Endodermal cell (in vitro differentiated cells): Measurements from ENCODE around the gene CNGA1. TPM values are rescaled to one million over a fixed set of nuclear protein-coding genes. Genes with fewer than 3 reads are reported as not detected.

ENCODE experiments used
- DNase-seq: peaks from one replicate; pipeline ENCODE4 v3.0.0-alpha.2; 2017
- H3K27ac ChIP-seq: 2 replicates; pipeline ENCODE4 v1.5.1; 2013; ENCODE audit warnings: mild to moderate bottlenecking, low read depth, low read length, moderate library complexity
- H3K27me3 ChIP-seq: 2 replicates; pipeline ENCODE4 v1.6.1; 2013; ENCODE audit warnings: mild to moderate bottlenecking, low read length, moderate library complexity; ENCODE audit not compliant: insufficient read depth, control insufficient read depth, poor library complexity, severe bottlenecking
- H3K36me3 ChIP-seq: 2 replicates; pipeline ENCODE4 v1.7.0; 2013; ENCODE audit warnings: mild to moderate bottlenecking, low read length, moderate library complexity; ENCODE audit not compliant: control insufficient read depth, insufficient read depth
- H3K4me1 ChIP-seq: one replicate; pipeline ENCODE4 v1.7.0; 2013; ENCODE audit warnings: low read length; ENCODE audit not compliant: control insufficient read depth, insufficient read depth
- H3K4me3 ChIP-seq: 2 replicates; pipeline ENCODE4 v1.5.1; 2013; ENCODE audit warnings: mild to moderate bottlenecking, low read length, moderate library complexity
- H3K9ac ChIP-seq: 2 replicates; pipeline ENCODE4 v1.6.1; 2013; ENCODE audit warnings: mild to moderate bottlenecking, low read length, moderate library complexity; ENCODE audit not compliant: poor library complexity, severe bottlenecking; ENCODE audit errors: extremely low read depth
- H3K9me3 ChIP-seq: 2 replicates; pipeline ENCODE4 v1.6.1; 2013; ENCODE audit warnings: mild to moderate bottlenecking, low read length, moderate library complexity; ENCODE audit not compliant: control insufficient read depth
- H3K27ac Mint-ChIP-seq: 2 replicates; pipeline ENCODE4 v1.8.0; 2020; ENCODE audit warnings: mixed read lengths
- H3K27me3 Mint-ChIP-seq: 2 replicates; pipeline ENCODE4 v1.8.0; 2021; ENCODE audit warnings: mild to moderate bottlenecking, mixed read lengths; ENCODE audit not compliant: insufficient read depth
- H3K36me3 Mint-ChIP-seq: 2 replicates; pipeline ENCODE4 v1.8.0; 2020; ENCODE audit warnings: low read depth, mixed read lengths
- H3K4me1 Mint-ChIP-seq: 2 replicates; pipeline ENCODE4 v1.8.0; 2020; ENCODE audit warnings: mixed read lengths
- H3K4me3 Mint-ChIP-seq: 2 replicates; pipeline ENCODE4 v1.8.0; 2020; ENCODE audit warnings: mild to moderate bottlenecking, moderate library complexity, mixed read lengths
- H3K9me3 Mint-ChIP-seq: 2 replicates; pipeline ENCODE4 v1.8.0; 2020; ENCODE audit warnings: mild to moderate bottlenecking, mixed read lengths
- WGBS, 2 experiments: methylation state at CpG; one replicate each; pipeline versions ENCODE4 v1.1.5 to v1.1.7; 2013; ENCODE audit warnings: missing lambda C conversion rate in 2 of 2, mixed read lengths in 1 of 2; ENCODE audit not compliant: insufficient coverage in 1 of 2, insufficient read length in 1 of 2; 5-methylcytosine and 5-hydroxymethylcytosine counted together
- total RNA-seq, 2 donors: library from RNA; stranded (reverse); fragmentation: NEBNext Ultra II Directional in 1 of 2; extraction: Animal tissue kit (Norgen Biotek cat#: 25700) in 1 of 2; gene quantifications; 2 replicates in 1 of 2; 3 replicates in 1 of 2; pipeline ENCODE4 v1.2.1, GENCODE V29; 2021
- TF ChIP-seq, protein P1 (sequence below): fragments of 200-600 bp; sonication (generic); conservative IDR thresholded peaks from 2 replicates; pipeline ENCODE4 v1.5.0; 2021; ENCODE audit warnings: antibody characterized with exemption, mild to moderate bottlenecking

CNGA1 gene
- total RNA-seq, 2 donors from 2014 or later, result 0.24 TPM; not detected in 1

DNA sequence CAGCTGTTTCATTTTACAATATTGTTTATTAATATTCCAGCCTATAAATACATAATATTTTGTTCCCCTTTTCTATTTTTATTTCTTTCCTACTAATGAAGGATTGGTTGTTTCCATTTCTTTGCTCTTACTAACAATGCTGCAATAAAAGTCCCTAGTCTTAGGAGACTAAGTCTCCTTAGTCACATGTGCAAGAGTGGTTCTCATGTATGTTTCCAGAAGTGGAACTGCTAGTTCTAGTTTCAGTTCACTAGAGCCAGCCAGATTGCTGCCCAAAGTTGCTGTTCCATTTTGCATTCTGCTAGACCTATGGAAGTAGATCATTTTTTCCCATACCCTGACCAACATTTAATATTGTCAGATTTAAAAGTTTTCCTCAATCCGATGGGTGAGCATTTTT lies 44.3 kb downstream of the CNGA1 start:
- no peaks in the 10 kb centered on the region for H3K27me3 Mint-ChIP-seq
- Histone ChIP-seq H3K4me3 (no peak overlapping the region), H3K27ac (no peak overlapping the region), H3K27me3 (no peaks in the 10 kb centered on the region), H3K4me1 (no peaks in the 10 kb centered on the region), H3K36me3 (no peaks in the 10 kb centered on the region), H3K9me3 (no peaks in the 10 kb centered on the region), H3K9ac (no peak overlapping the region)
- WGBS, 2 experiments, result 100% methylated on average over 1 of the region's 1 CpG; no CpG with 5 or more reads in 1 of the 2 experiments
- no peak overlapping the region for H3K4me3 Mint-ChIP-seq
- H3K4me1 Mint-ChIP-seq, result no peaks in the 10 kb centered on the region
- no peak for DNase-seq
- H3K27ac Mint-ChIP-seq, result no peak overlapping the region
- no peaks in the 10 kb centered on the region for H3K9me3 Mint-ChIP-seq
- no peaks in the 10 kb centered on the region for H3K36me3 Mint-ChIP-seq
- TF ChIP-seq, protein P1, sequence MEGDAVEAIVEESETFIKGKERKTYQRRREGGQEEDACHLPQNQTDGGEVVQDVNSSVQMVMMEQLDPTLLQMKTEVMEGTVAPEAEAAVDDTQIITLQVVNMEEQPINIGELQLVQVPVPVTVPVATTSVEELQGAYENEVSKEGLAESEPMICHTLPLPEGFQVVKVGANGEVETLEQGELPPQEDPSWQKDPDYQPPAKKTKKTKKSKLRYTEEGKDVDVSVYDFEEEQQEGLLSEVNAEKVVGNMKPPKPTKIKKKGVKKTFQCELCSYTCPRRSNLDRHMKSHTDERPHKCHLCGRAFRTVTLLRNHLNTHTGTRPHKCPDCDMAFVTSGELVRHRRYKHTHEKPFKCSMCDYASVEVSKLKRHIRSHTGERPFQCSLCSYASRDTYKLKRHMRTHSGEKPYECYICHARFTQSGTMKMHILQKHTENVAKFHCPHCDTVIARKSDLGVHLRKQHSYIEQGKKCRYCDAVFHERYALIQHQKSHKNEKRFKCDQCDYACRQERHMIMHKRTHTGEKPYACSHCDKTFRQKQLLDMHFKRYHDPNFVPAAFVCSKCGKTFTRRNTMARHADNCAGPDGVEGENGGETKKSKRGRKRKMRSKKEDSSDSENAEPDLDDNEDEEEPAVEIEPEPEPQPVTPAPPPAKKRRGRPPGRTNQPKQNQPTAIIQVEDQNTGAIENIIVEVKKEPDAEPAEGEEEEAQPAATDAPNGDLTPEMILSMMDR, result no peak

DNA sequence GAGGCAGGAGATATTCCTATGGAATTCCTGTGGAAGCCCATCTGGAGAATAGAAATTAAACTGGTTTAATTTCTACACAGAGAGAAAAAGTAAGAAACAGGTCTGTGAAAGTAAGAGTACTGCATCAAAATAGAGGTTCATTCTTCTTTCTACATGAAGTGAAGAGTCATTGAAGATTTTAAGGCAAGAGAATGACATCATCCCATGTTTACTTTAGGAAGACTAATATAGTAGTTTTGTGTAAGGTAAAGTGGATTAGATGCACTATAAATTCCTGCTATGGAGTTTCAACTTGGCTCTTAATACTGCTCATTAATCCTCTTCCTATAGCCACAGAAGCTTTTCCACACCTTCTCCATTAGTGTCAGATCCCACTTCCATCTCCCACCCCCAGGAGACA lies 47.6 kb downstream of the CNGA1 start:
- H3K9ac ChIP-seq, result no peak overlapping the region
- Mint-ChIP-seq H3K36me3 (no peaks in the 10 kb centered on the region), H3K4me3 (no peak overlapping the region), H3K9me3 (no peaks in the 10 kb centered on the region), H3K27ac (no peak overlapping the region), H3K27me3 (no peaks in the 10 kb centered on the region), H3K4me1 (no peaks in the 10 kb centered on the region)
- no peak for DNase-seq
- TF ChIP-seq, protein P1, result no peak
- no peak overlapping the region for H3K4me3 ChIP-seq
- no peaks in the 10 kb centered on the region for H3K9me3 ChIP-seq
- no peaks in the 10 kb centered on the region for H3K36me3 ChIP-seq
- no peak overlapping the region for H3K27ac ChIP-seq
- no peaks in the 10 kb centered on the region for H3K4me1 ChIP-seq
- no peaks in the 10 kb centered on the region for H3K27me3 ChIP-seq

GRCh38 chr4:47954677-47955076 lies 61.8 kb downstream of the CNGA1 start:
- TF ChIP-seq, protein P1, result no peak
- no peak for DNase-seq
- Histone ChIP-seq H3K27ac (no peak overlapping the region), H3K27me3 (no peaks in the 10 kb centered on the region), H3K4me1 (no peaks in the 10 kb centered on the region), H3K36me3 (no peaks in the 10 kb centered on the region), H3K9me3 (no peaks in the 10 kb centered on the region), H3K9ac (no peak overlapping the region), H3K4me3 (no peak overlapping the region)
- H3K27me3 Mint-ChIP-seq, result no peaks in the 10 kb centered on the region
- H3K36me3 Mint-ChIP-seq, result no peaks in the 10 kb centered on the region
- H3K4me1 Mint-ChIP-seq, result no peaks in the 10 kb centered on the region
- no peaks in the 10 kb centered on the region for H3K9me3 Mint-ChIP-seq
- WGBS, 2 experiments, result 88 to 100% methylated on average over 3 to 5 of the region's 6 CpGs
- H3K27ac Mint-ChIP-seq, result no peak overlapping the region
- H3K4me3 Mint-ChIP-seq, result no peak overlapping the region
